Psoas muscle (tissue), 8 donors: ENCODE results near the gene HRH1. TPM values are rescaled to one million over a fixed set of nuclear protein-coding genes. Genes with fewer than 3 reads are reported as not detected.

Source experiments
- ATAC-seq, 4 donors: fragments of 200-7000 bp; cut with Tn5 transposase; one replicate each; pipeline ENCODE4 v1.9.1; 2020; ENCODE audit warnings: moderate library complexity in 3 of 4, mild to moderate bottlenecking in 2 of 4
- DNase-seq, 2 donors: peaks; one replicate each; pipeline ENCODE4 v3.0.0-alpha.2; 2020
- H3K27ac ChIP-seq: fragments of 200-600 bp; one replicate; pipeline ENCODE4 v1.8.0; 2022
- H3K27me3 ChIP-seq, 3 donors: fragments of 200-600 bp in 1 of 3; one replicate each; pipeline versions ENCODE4 v1.6.1 to v1.8.0; 2013 to 2022; ENCODE audit warnings: low read length in 2 of 3, mild to moderate bottlenecking in 2 of 3, moderate library complexity in 1 of 3; ENCODE audit not compliant: insufficient read depth in 3 of 3
- H3K36me3 ChIP-seq, 2 donors: fragments of 200-600 bp in 1 of 2; one replicate each; pipeline versions ENCODE4 v1.6.1 to v1.8.0; 2013 to 2022; ENCODE audit warnings: low read depth in 1 of 2, mild to moderate bottlenecking in 1 of 2, moderate library complexity in 1 of 2; ENCODE audit not compliant: insufficient read depth in 1 of 2
- H3K4me1 ChIP-seq: fragments of 200-600 bp; one replicate; pipeline ENCODE4 v1.8.0; 2022
- H3K4me3 ChIP-seq: fragments of 200-600 bp; one replicate; pipeline ENCODE4 v1.8.0; 2022; ENCODE audit warnings: mild to moderate bottlenecking
- H3K9me3 ChIP-seq: fragments of 200-600 bp; one replicate; pipeline ENCODE4 v1.8.0; 2022
- CTCF ChIP-seq: fragments of 200-600 bp; IDR thresholded peaks from one replicate; pipeline ENCODE4 v1.8.0; 2022; ENCODE audit warnings: antibody characterized with exemption
- WGBS, 3 donors: extraction: QIAGEN DNeasy Blood & Tissue Kit; methylation state at CpG; one replicate each; pipeline versions ENCODE4 v1.1.6 to v1.1.7; 2013; 5-methylcytosine and 5-hydroxymethylcytosine counted together
- intact Hi-C, 2 donors: fragments of 100-400 bp; cut with DNase I; formaldehyde crosslinking; loops; one replicate each; pipeline versions ENCODE4 v1.11.0 to v1.14.2; 2022
- polyA plus RNA-seq, 3 donors: library from polyadenylated mRNA; stranded (reverse); fragments of 200-250 nt; gene quantifications; one replicate each; pipeline ENCODE4 v1.2.3, GENCODE V29; 2013
- total RNA-seq, 4 donors: library from RNA; stranded (reverse); fragmentation: NEBNext Ultra II Directional in 2 of 4; extraction: Animal tissue kit (Norgen Biotek cat#: 25700) in 2 of 4; gene quantifications; one replicate each; pipeline versions ENCODE4 v1.2.1 to v1.2.4, GENCODE V29; 2021 to 2023
- donor health status: healthy with polysubstance abuse.
- donor health status: DM: no; HTN: no; CAD: no; lungs with moderate emphysema.
- donor health status: Bipolar disorder and iron deficiency.
- donor health status: healthy.
- donor health status: DM: yes; HTN: yes; CAD: no.
- donor health status: DM: no; HTN: no; CAD: no.
- donor health status: DM: no; HTN: no; CAD: no.
- donor health status: DM: yes; HTN: yes; CAD: no.

The HRH1 gene
- total and polyA plus RNA-seq, 7 donors = 0.29 to 1.5 (median 1.2) TPM

GRCh38 chr3:11206953-11207352 is 52.7 kb downstream of the HRH1 start:
- intact Hi-C loops = loop anchor here in 1 of 2 donors (10.0 kb wide), 1 partner anchor 142 kb away; no protein-coding TSS in a partner anchor
- Histone ChIP-seq H3K27ac (no peak overlapping the region), H3K27me3 (no peaks in the 10 kb centered on the region), H3K4me3 (no peak overlapping the region), H3K36me3 (no peaks in the 10 kb centered on the region), H3K9me3 (no peaks in the 10 kb centered on the region), H3K4me1 (no peaks in the 10 kb centered on the region)
- no peak for ATAC-seq
- no peak for TF ChIP-seq CTCF
- DNase-seq = no peak
- WGBS, 3 donors = 89 to 96% (median 90%) methylated on average over 8 of the region's 8 CpGs

- H3K9me3 ChIP-seq = no peaks in the 10 kb centered on the region
- ATAC-seq = no peak
- H3K36me3 ChIP-seq = no peaks in the 10 kb centered on the region
- no peak for TF ChIP-seq CTCF
- WGBS, 3 donors = 59 to 70% (median 61%) methylated on average over 9 of the region's 9 CpGs
- no peak overlapping the region for H3K27ac ChIP-seq
- no peak for DNase-seq
- no peaks in the 10 kb centered on the region for H3K4me1 ChIP-seq
- H3K27me3 ChIP-seq = no peaks in the 10 kb centered on the region
- H3K4me3 ChIP-seq = no peak overlapping the region
- intact Hi-C loops = no loop called here
Measured at GRCh38 chr3:11211531-11212298, 57.4 kb downstream of the HRH1 start.

GRCh38 chr3:11212299-11212608 is 58.0 kb downstream of the HRH1 start:
- Histone ChIP-seq H3K9me3 (no peaks in the 10 kb centered on the region), H3K4me3 (no peak overlapping the region), H3K27ac (no peak overlapping the region), H3K36me3 (no peaks in the 10 kb centered on the region), H3K4me1 (no peaks in the 10 kb centered on the region), H3K27me3 (no peaks in the 10 kb centered on the region)
- no peak for TF ChIP-seq CTCF
- ATAC-seq = no peak
- 60 to 73% (median 69%) methylated on average over 3 of the region's 3 CpGs for WGBS, 3 donors
- no peak for DNase-seq
- intact Hi-C loops = no loop called here

GRCh38 chr3:11212784-11213183 is 58.5 kb downstream of the HRH1 start:
- ATAC-seq (no peak), DNase-seq (no peak)
- H3K27ac ChIP-seq = no peak overlapping the region
- H3K4me1 ChIP-seq = no peaks in the 10 kb centered on the region
- H3K4me3 ChIP-seq = no peak overlapping the region
- H3K9me3 ChIP-seq = no peaks in the 10 kb centered on the region
- H3K36me3 ChIP-seq = no peaks in the 10 kb centered on the region
- no peaks in the 10 kb centered on the region for H3K27me3 ChIP-seq
- intact Hi-C loops = no loop called here
- WGBS, 3 donors = 94 to 96% (median 96%) methylated on average over 6 of the region's 6 CpGs
- TF ChIP-seq CTCF = no peak
